ENCODE results near the gene MSL2. TPM values are rescaled to one million over a fixed set of nuclear protein-coding genes. Genes with fewer than 3 reads are reported as not detected.
"Not testable (repeated sequence)": the region's sequence is repeated elsewhere in the genome, so short reads cannot be mapped to it uniquely, and the experiment has no call there.

MSL2 gene
- polyA plus RNA-seq, 1 donor (not counting 4 experiments of a cell fraction or from before 2014, with no cell fraction given): 9.5 TPM

DNA sequence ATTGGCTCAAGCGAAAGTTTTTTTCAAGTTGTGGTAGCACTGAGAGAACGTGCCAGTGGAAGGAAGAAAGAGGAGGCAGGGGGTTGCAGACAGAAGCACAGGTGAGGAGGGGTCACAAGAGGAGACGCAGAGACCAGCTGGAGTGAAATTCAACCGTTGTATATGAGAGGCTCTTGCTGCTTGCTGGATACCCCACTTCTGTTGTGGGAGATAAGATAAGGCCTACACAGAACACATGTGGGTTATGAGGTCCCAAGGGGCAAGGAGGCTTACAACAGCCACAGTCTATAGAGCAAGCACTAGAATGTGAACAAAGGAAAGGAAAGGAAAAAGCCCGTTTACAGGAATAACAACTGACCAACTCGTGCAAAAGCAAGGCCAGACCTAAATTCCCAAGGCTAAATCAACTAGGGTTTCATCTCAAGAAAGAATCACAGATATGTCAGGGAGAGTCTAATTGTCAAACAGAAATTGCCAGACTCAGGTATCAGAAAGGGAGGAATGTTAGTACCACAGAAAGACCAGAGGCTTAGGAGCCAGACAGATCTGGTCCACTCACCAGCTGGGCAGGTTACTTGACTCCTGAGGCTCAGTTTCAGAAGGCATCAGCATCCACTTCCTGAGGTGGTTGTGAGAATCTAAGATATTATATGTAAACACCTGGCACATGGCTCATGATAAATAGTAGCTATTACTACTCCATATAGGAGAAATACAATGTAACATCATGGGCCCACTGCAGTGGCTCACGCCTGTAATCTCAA lies 60.9 kb downstream of the MSL2 start:
- Histone ChIP-seq H3K9me1 (ENCODE audit: control insufficient read depth, extremely low read depth, insufficient read depth, low read length) (no peaks in the 10 kb centered on the region), H3K9ac (ENCODE audit: control insufficient read depth, extremely low read depth, insufficient read depth, low read length) (no peak overlapping the region), H3K9me3 (ENCODE audit: control insufficient read depth, low read depth, low read length) (no peaks in the 10 kb centered on the region), H4K20me1 (ENCODE audit: control insufficient read depth, extremely low read depth, insufficient read depth, low read length) (no peaks in the 10 kb centered on the region), H3K4me2 (ENCODE audit: control insufficient read depth, extremely low read depth, insufficient read depth, low read depth, low read length) (no peak overlapping the region), H3K4me3 (ENCODE audit: control insufficient read depth in 2 of 3, extremely low read depth in 1 of 3, insufficient read depth in 2 of 3, low read depth in 1 of 3, low read length in 3 of 3) (no peak overlapping the region), H3K4me1 (ENCODE audit: control insufficient read depth, extremely low read depth, insufficient read depth, low read length) (no peaks in the 10 kb centered on the region), H3K79me2 (ENCODE audit: control insufficient read depth, insufficient read depth, low read length) (no peaks in the 10 kb centered on the region), H2AFZ (ENCODE audit: control insufficient read depth, low read length) (no peak overlapping the region), H3K36me3 (ENCODE audit: control insufficient read depth in 2 of 2, extremely low read depth in 1 of 2, insufficient read depth in 2 of 2, low read length in 2 of 2) (no peaks in the 10 kb centered on the region), H3K27me3 (ENCODE audit: control insufficient read depth, extremely low read depth, insufficient read depth, low read length) (no peaks in the 10 kb centered on the region), H3K27ac (ENCODE audit: control insufficient read depth, insufficient read depth, low read length) (no peak overlapping the region)
- FAIRE-seq: no peak
- dilution Hi-C loops (cut with MboI; ENCODE audit: extremely low pct_ligation_motif_present, low sequenced_read_pairs): no loop called here
- no peak for DNase-seq (ENCODE audit: low read depth, low spot score)
- TF ChIP-seq, protein P1, sequence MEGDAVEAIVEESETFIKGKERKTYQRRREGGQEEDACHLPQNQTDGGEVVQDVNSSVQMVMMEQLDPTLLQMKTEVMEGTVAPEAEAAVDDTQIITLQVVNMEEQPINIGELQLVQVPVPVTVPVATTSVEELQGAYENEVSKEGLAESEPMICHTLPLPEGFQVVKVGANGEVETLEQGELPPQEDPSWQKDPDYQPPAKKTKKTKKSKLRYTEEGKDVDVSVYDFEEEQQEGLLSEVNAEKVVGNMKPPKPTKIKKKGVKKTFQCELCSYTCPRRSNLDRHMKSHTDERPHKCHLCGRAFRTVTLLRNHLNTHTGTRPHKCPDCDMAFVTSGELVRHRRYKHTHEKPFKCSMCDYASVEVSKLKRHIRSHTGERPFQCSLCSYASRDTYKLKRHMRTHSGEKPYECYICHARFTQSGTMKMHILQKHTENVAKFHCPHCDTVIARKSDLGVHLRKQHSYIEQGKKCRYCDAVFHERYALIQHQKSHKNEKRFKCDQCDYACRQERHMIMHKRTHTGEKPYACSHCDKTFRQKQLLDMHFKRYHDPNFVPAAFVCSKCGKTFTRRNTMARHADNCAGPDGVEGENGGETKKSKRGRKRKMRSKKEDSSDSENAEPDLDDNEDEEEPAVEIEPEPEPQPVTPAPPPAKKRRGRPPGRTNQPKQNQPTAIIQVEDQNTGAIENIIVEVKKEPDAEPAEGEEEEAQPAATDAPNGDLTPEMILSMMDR (optimal IDR thresholded peaks at IDR 0.05 in 1 of 3, IDR thresholded peaks at IDR 0.05 in 1 of 3, conservative IDR thresholded peaks at IDR 0.05 in 1 of 3; ENCODE audit: extremely low read depth in 1 of 3, insufficient read depth in 2 of 3, low read length in 3 of 3): no peak
- no peak for TF ChIP-seq EZH2 (IDR thresholded peaks at IDR 0.05; ENCODE audit: low read length)

DNA sequence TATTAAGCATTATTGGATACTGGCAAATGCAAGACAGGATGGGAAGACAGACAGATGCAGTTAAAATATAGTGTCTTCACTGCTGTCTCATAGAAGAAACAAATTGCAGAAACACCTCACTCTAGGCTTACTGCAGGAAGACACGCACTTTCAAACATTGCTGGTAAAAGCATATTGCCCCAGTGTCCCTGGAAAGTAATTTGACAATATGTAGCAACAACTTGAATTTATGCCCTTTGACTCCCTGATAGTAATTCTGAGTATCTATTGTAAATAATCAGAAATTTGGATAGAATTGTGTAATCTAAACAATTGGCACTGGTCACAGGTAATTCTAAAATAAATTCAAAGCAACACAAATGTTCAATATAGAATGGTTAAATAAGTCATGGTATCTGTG lies 62.0 kb downstream of the MSL2 start:
- H3K27ac ChIP-seq (ENCODE audit: control insufficient read depth, insufficient read depth, low read length): no peak overlapping the region
- no peak overlapping the region for H2AFZ ChIP-seq (ENCODE audit: control insufficient read depth, low read length)
- no peaks in the 10 kb centered on the region for H3K9me1 ChIP-seq (ENCODE audit: control insufficient read depth, extremely low read depth, insufficient read depth, low read length)
- TF ChIP-seq, protein P1 (optimal IDR thresholded peaks at IDR 0.05 in 1 of 3, IDR thresholded peaks at IDR 0.05 in 1 of 3, conservative IDR thresholded peaks at IDR 0.05 in 1 of 3; ENCODE audit: extremely low read depth in 1 of 3, insufficient read depth in 2 of 3, low read length in 3 of 3): no peak
- TF ChIP-seq EZH2 (IDR thresholded peaks at IDR 0.05; ENCODE audit: low read length): no peak
- H3K4me1 ChIP-seq (ENCODE audit: control insufficient read depth, extremely low read depth, insufficient read depth, low read length): no peaks in the 10 kb centered on the region
- H3K4me3 ChIP-seq (ENCODE audit: control insufficient read depth in 2 of 3, extremely low read depth in 1 of 3, insufficient read depth in 2 of 3, low read depth in 1 of 3, low read length in 3 of 3): no peak overlapping the region
- no peaks in the 10 kb centered on the region for H3K36me3 ChIP-seq (ENCODE audit: control insufficient read depth in 2 of 2, extremely low read depth in 1 of 2, insufficient read depth in 2 of 2, low read length in 2 of 2)
- FAIRE-seq (no peak), DNase-seq (ENCODE audit: low read depth, low spot score) (no peak)
- no peaks in the 10 kb centered on the region for H3K9me3 ChIP-seq (ENCODE audit: control insufficient read depth, low read depth, low read length)
- H3K27me3 ChIP-seq (ENCODE audit: control insufficient read depth, extremely low read depth, insufficient read depth, low read length): no peaks in the 10 kb centered on the region
- no peaks in the 10 kb centered on the region for H4K20me1 ChIP-seq (ENCODE audit: control insufficient read depth, extremely low read depth, insufficient read depth, low read length)
- no peaks in the 10 kb centered on the region for H3K79me2 ChIP-seq (ENCODE audit: control insufficient read depth, insufficient read depth, low read length)
- H3K4me2 ChIP-seq (ENCODE audit: control insufficient read depth, extremely low read depth, insufficient read depth, low read depth, low read length): no peak overlapping the region
- H3K9ac ChIP-seq (ENCODE audit: control insufficient read depth, extremely low read depth, insufficient read depth, low read length): no peak overlapping the region
- dilution Hi-C loops (cut with MboI; ENCODE audit: extremely low pct_ligation_motif_present, low sequenced_read_pairs): no loop called here

DNA sequence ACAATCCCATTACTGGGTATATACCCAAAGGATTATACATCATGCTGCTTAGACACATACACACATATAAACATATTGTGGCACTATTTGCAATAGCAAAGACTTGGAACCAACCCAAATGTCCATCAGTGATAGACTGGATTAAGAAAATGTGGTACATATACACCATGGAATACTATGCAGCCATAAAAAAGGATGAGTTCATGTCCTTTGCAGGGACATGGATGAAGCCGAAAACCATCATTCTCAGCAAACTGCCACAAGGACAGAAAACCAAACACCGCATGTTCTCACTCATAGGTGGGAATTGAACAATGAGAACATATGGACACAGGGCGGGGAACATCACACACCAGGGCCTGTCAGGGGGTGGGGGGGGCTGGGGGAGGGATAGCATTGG lies 64.5 kb downstream of the MSL2 start:
- H2AFZ ChIP-seq (ENCODE audit: control insufficient read depth, low read length); H3K9me1 ChIP-seq (ENCODE audit: control insufficient read depth, extremely low read depth, insufficient read depth, low read length); FAIRE-seq; dilution Hi-C loops (cut with MboI; ENCODE audit: extremely low pct_ligation_motif_present, low sequenced_read_pairs); H3K27ac ChIP-seq (ENCODE audit: control insufficient read depth, insufficient read depth, low read length); H4K20me1 ChIP-seq (ENCODE audit: control insufficient read depth, extremely low read depth, insufficient read depth, low read length); H3K4me1 ChIP-seq (ENCODE audit: control insufficient read depth, extremely low read depth, insufficient read depth, low read length); H3K9ac ChIP-seq (ENCODE audit: control insufficient read depth, extremely low read depth, insufficient read depth, low read length); H3K36me3 ChIP-seq (ENCODE audit: control insufficient read depth in 2 of 2, extremely low read depth in 1 of 2, insufficient read depth in 2 of 2, low read length in 2 of 2); H3K9me3 ChIP-seq (ENCODE audit: control insufficient read depth, low read depth, low read length); H3K79me2 ChIP-seq (ENCODE audit: control insufficient read depth, insufficient read depth, low read length); DNase-seq (ENCODE audit: low read depth, low spot score); H3K4me3 ChIP-seq (ENCODE audit: control insufficient read depth in 2 of 3, extremely low read depth in 1 of 3, insufficient read depth in 2 of 3, low read depth in 1 of 3, low read length in 3 of 3); H3K4me2 ChIP-seq (ENCODE audit: control insufficient read depth, extremely low read depth, insufficient read depth, low read depth, low read length); H3K27me3 ChIP-seq (ENCODE audit: control insufficient read depth, extremely low read depth, insufficient read depth, low read length): not testable (repeated sequence)

Data from keratinocyte (primary cell).